Liver (tissue), 3 donors: Measurements from ENCODE around the gene ST6GALNAC3.

Experiments
- TAF1 ChIP-seq: conservative IDR thresholded peaks from 2 replicates; pipeline ENCODE4 v1.6.1; 2016; ENCODE audit warnings: antibody characterized with exemption, mild to moderate bottlenecking
- TF ChIP-seq, protein P1 (sequence below): fragments of 150-350 bp; IDR thresholded peaks from 2 replicates; pipeline ENCODE4 v1.5.1; 2017; ENCODE audit warnings: improper control_type of control experiment, low read depth, low read length; ENCODE audit not compliant: missing input control
- donor health status: healthy.
- donor health status: healthy.

DNA sequence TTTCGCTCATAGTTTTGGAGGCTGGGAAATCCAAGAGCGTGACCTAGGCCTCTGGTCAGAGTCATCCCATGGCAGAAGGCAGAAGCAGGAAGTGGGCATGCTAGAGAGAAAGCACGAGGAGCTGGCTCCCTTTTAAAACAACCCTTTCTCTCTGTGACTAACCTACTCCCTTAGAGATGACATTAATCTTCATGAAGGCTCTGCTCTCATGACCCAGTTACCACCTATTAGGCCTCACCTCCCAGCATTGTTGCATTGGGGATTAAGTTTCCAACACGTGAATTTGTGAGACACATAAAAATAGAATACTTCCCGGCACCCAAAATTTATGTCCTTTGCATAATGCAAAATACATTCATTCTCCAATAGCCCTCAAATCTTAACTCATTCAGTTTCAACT, 569.6 kb downstream of the ST6GALNAC3 start:
- no peak for TF ChIP-seq TAF1
- TF ChIP-seq, protein P1, sequence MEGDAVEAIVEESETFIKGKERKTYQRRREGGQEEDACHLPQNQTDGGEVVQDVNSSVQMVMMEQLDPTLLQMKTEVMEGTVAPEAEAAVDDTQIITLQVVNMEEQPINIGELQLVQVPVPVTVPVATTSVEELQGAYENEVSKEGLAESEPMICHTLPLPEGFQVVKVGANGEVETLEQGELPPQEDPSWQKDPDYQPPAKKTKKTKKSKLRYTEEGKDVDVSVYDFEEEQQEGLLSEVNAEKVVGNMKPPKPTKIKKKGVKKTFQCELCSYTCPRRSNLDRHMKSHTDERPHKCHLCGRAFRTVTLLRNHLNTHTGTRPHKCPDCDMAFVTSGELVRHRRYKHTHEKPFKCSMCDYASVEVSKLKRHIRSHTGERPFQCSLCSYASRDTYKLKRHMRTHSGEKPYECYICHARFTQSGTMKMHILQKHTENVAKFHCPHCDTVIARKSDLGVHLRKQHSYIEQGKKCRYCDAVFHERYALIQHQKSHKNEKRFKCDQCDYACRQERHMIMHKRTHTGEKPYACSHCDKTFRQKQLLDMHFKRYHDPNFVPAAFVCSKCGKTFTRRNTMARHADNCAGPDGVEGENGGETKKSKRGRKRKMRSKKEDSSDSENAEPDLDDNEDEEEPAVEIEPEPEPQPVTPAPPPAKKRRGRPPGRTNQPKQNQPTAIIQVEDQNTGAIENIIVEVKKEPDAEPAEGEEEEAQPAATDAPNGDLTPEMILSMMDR = no peak
